Tibial artery (tissue), 4 donors: ENCODE data around the gene SH2D2A.

Experiments used
- DNase-seq, 2 donors: peaks; one replicate each; pipeline ENCODE4 v3.0.0-alpha.2; 2019
- H3K27ac ChIP-seq, 2 donors: fragments of 200-600 bp; sonication (generic) in 1 of 2; 1 replicate in 1 of 2; 2 replicates in 1 of 2; pipeline ENCODE4 v1.5.1; 2018 to 2019; ENCODE audit warnings: mild to moderate bottlenecking in 1 of 2
- H3K27me3 ChIP-seq, 2 donors: fragments of 200-600 bp; sonication (generic) in 1 of 2; one replicate each; pipeline versions ENCODE4 v1.5.1 to v1.6.0; 2016 to 2019
- H3K36me3 ChIP-seq, 3 donors: fragments of 200-600 bp; sonication (generic) in 2 of 3; one replicate each; pipeline ENCODE4 v1.5.1; 2016 to 2019; ENCODE audit warnings: mild to moderate bottlenecking in 2 of 3
- H3K4me1 ChIP-seq, 4 donors: fragments of 200-600 bp; sonication (generic) in 2 of 4; 1 replicate in 3 of 4; 2 replicates in 1 of 4; pipeline ENCODE4 v1.5.1; 2016 to 2019
- H3K4me3 ChIP-seq, 2 donors: fragments of 200-600 bp; sonication (generic) in 1 of 2; 1 replicate in 1 of 2; 2 replicates in 1 of 2; pipeline ENCODE4 v1.5.1; 2018 to 2019; ENCODE audit warnings: mild to moderate bottlenecking in 2 of 2
- H3K9me3 ChIP-seq, 3 donors: fragments of 200-600 bp; sonication (generic) in 1 of 3; one replicate each; pipeline ENCODE4 v1.5.1; 2016 to 2019
- intact Hi-C: fragments of 100-400 bp; cut with DNase I; formaldehyde crosslinking; loops from one replicate; pipeline ENCODE4 v1.15.0; 2023; ENCODE audit warnings: low total_unique reads
- TF ChIP-seq, protein P1 (sequence below), 2 experiments: fragments of 200-600 bp in 1 of 2; fragments of 450-650 bp in 1 of 2; IDR thresholded peaks; one replicate each; pipeline ENCODE4 v1.5.1; 2017 to 2019; ENCODE audit warnings: antibody characterized with exemption in 2 of 2, mild to moderate bottlenecking in 1 of 2, moderate library complexity in 1 of 2

Gene SH2D2A

DNA sequence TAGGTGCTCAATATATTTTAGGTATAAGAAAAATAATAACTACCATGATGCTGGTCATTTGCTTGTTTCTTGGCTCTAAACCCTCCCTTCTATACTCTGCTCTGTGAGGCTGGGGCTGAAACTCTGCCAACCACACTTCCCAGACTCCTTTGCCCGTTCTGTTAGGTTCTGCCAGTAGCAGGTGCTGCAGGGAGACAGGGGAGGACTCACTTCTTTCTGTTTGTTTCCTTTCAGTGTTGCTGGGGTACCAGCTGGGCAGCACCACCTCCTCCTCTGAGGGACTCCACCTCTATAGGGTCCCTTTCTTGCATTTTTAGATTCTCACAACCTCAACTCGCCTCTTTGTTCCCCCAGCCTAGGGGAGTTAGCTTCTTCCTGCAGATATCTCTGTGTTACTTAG lies 17.0 kb upstream of the SH2D2A start:
- DNase-seq: no peak
- peaks cover 0 to 62% of the 10 kb centered on the region in 2 donors for H3K27me3 ChIP-seq
- intact Hi-C loops: no loop called here
- H3K4me1 ChIP-seq: no peaks in the 10 kb centered on the region
- no peaks in the 10 kb centered on the region for H3K36me3 ChIP-seq
- TF ChIP-seq, protein P1, sequence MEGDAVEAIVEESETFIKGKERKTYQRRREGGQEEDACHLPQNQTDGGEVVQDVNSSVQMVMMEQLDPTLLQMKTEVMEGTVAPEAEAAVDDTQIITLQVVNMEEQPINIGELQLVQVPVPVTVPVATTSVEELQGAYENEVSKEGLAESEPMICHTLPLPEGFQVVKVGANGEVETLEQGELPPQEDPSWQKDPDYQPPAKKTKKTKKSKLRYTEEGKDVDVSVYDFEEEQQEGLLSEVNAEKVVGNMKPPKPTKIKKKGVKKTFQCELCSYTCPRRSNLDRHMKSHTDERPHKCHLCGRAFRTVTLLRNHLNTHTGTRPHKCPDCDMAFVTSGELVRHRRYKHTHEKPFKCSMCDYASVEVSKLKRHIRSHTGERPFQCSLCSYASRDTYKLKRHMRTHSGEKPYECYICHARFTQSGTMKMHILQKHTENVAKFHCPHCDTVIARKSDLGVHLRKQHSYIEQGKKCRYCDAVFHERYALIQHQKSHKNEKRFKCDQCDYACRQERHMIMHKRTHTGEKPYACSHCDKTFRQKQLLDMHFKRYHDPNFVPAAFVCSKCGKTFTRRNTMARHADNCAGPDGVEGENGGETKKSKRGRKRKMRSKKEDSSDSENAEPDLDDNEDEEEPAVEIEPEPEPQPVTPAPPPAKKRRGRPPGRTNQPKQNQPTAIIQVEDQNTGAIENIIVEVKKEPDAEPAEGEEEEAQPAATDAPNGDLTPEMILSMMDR (IDR thresholded peaks at IDR 0.05): no peak
- H3K27ac ChIP-seq: no peak overlapping the region
- no peaks in the 10 kb centered on the region for H3K9me3 ChIP-seq
- H3K4me3 ChIP-seq: no peak overlapping the region

DNA sequence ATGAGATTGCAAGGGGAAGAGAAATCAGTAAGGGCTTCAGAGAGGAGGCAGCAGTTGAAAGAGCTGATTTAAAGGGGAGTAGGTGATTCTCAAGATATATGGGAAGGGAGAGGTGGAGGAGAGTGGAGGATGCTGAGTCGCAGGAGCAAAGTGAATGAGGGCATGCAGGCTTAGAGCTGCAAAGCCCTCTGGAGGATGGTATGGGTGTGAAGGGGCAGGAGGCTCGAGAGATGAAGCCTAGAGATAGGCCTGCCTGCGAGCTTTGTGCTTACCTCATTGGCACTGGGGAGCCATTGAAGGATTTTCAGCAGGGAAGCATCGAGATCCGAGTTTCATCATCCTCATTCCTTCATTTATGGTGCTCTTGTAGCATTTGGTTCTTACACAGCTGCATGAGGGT lies 15.8 kb upstream of the SH2D2A start:
- intact Hi-C loops: no loop called here
- no peak for DNase-seq
- no peaks in the 10 kb centered on the region for H3K36me3 ChIP-seq
- H3K27ac ChIP-seq: no peak overlapping the region
- H3K27me3 ChIP-seq: peaks cover 0 to 52% of the 10 kb centered on the region in 2 donors
- no peak overlapping the region for H3K4me3 ChIP-seq
- TF ChIP-seq, protein P1 (IDR thresholded peaks at IDR 0.05): no peak
- H3K9me3 ChIP-seq: no peaks in the 10 kb centered on the region
- no peaks in the 10 kb centered on the region for H3K4me1 ChIP-seq

GRCh38 chr1:156828400-156829124 lies 11.9 kb upstream of the SH2D2A start:
- no peak for DNase-seq
- H3K27ac ChIP-seq: no peak overlapping the region
- intact Hi-C loops: no loop called here
- H3K27me3 ChIP-seq: peaks cover 0 to 33% of the 10 kb centered on the region in 2 donors
- TF ChIP-seq, protein P1 (IDR thresholded peaks at IDR 0.05): no peak
- no peaks in the 10 kb centered on the region for H3K4me1 ChIP-seq
- H3K36me3 ChIP-seq: no peaks in the 10 kb centered on the region
- H3K9me3 ChIP-seq: no peaks in the 10 kb centered on the region
- no peak overlapping the region for H3K4me3 ChIP-seq

DNA sequence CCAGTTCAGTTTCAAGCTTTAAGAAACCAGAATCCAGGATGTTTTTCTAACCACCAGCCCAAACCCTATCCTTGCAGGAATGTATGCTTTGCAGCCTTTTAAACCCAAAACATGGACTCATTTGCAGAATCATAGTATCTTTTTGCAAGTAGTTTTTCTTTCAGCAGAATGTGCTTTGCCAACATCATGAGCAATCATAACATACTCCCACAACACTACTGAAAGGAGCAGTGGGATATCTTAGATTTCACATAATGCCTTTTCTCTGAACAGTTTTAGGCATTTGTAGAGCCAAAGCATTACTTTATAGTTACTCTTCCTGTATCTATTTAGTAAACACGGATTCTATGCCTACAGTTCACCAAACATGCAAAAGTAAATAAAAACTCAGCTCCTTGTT lies 10.0 kb upstream of the SH2D2A start:
- H3K27me3 ChIP-seq: peaks cover 0 to 21% of the 10 kb centered on the region in 2 donors
- H3K36me3 ChIP-seq: no peaks in the 10 kb centered on the region
- intact Hi-C loops: no loop called here
- H3K4me1 ChIP-seq: no peaks in the 10 kb centered on the region
- TF ChIP-seq, protein P1 (IDR thresholded peaks at IDR 0.05): no peak
- H3K27ac ChIP-seq: no peak overlapping the region
- H3K4me3 ChIP-seq: no peak overlapping the region
- DNase-seq: no peak
- no peaks in the 10 kb centered on the region for H3K9me3 ChIP-seq

DNA sequence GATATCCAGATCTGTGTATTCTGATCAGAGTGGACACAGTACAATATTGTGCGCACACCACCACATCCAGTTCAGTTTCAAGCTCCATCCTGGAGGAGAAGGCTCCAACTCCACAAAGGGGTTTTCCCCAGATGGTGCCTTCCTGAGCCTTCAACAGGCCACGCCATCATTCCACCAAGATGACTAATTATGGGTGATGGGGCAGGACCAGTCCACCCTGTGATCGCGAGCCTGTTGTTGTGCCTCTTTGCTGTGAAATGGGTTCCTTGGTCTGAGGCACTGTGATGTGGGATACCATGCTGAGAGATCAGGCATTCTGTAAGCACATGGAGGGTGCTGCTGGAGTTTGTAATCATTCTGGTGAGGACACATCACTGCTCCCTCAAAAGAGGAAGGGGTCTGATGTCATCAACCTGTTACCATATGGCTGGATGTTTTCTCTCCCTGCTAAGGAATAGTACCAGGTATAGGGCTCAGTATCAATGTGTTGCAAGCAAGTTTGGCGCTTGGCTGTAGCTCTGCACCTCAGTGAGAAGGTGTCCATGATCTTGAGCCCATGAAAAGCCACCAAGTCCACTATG lies 6.7 kb upstream of the SH2D2A start:
- Histone ChIP-seq H3K4me1 (no peaks in the 10 kb centered on the region), H3K36me3 (no peaks in the 10 kb centered on the region), H3K9me3 (no peaks in the 10 kb centered on the region), H3K27ac (no peak overlapping the region), H3K4me3 (no peak overlapping the region), H3K27me3 (peaks cover 0 to 5% of the 10 kb centered on the region in 2 donors)
- TF ChIP-seq, protein P1 (IDR thresholded peaks at IDR 0.05): no peak
- intact Hi-C loops: no loop called here
- DNase-seq: no peak
